GM23248 (cell line): ENCODE data around the gene FBXW8. TPM values are rescaled to one million over a fixed set of nuclear protein-coding genes. Genes with fewer than 3 reads are reported as not detected.

Experiments
- DNase-seq: peaks from one replicate; pipeline ENCODE4 v3.0.0-alpha.2; 2015
- H2AFZ ChIP-seq: fragments of 200-600 bp; sonication (generic); 2 replicates; pipeline ENCODE4 v1.6.1; 2016; ENCODE audit warnings: antibody characterized with exemption
- H3F3A ChIP-seq: fragments of 200-600 bp; sonication (generic); 2 replicates; pipeline ENCODE4 v1.6.1; 2016; ENCODE audit warnings: mild to moderate bottlenecking, antibody characterized with exemption, mixed run types; ENCODE audit not compliant: insufficient read depth
- H3K27ac ChIP-seq: fragments of 200-600 bp; sonication (generic); 2 replicates; pipeline ENCODE4 v1.5.1; 2016; ENCODE audit warnings: mild to moderate bottlenecking
- H3K27me3 ChIP-seq: fragments of 200-600 bp; sonication (generic); replicated peaks from 2 replicates; pipeline ENCODE4 v1.6.1; 2016; ENCODE audit warnings: mild to moderate bottlenecking; ENCODE audit not compliant: insufficient read depth
- H3K36me3 ChIP-seq: fragments of 200-600 bp; sonication (generic); 2 replicates; pipeline ENCODE4 v1.6.1; 2016; ENCODE audit warnings: low read depth, mild to moderate bottlenecking
- H3K4me1 ChIP-seq: fragments of 200-600 bp; sonication (generic); 2 replicates; pipeline ENCODE4 v1.6.1; 2016; ENCODE audit warnings: mild to moderate bottlenecking; ENCODE audit not compliant: insufficient read depth
- H3K4me2 ChIP-seq: fragments of 200-600 bp; sonication (generic); one replicate; pipeline ENCODE4 v1.6.1; 2016; ENCODE audit warnings: mild to moderate bottlenecking; ENCODE audit not compliant: unreplicated experiment
- H3K4me3 ChIP-seq: fragments of 200-600 bp; sonication (generic); 2 replicates; pipeline ENCODE4 v1.5.1; 2016; ENCODE audit warnings: mild to moderate bottlenecking
- H3K79me2 ChIP-seq: fragments of 200-600 bp; sonication (generic); 2 replicates; pipeline ENCODE4 v1.6.1; 2016; ENCODE audit warnings: mild to moderate bottlenecking; ENCODE audit not compliant: insufficient read depth
- H3K9ac ChIP-seq: fragments of 200-600 bp; sonication (generic); 2 replicates; pipeline ENCODE4 v1.6.1; 2016; ENCODE audit warnings: mild to moderate bottlenecking
- H3K9me2 ChIP-seq: fragments of 200-600 bp; sonication (generic); 2 replicates; pipeline ENCODE4 v1.6.1; 2016; ENCODE audit warnings: mixed run types, mild to moderate bottlenecking, moderate library complexity; ENCODE audit not compliant: insufficient read depth
- H3K9me3 ChIP-seq: fragments of 200-600 bp; sonication (generic); one replicate; pipeline ENCODE4 v1.6.1; 2017; ENCODE audit warnings: low read depth
- H4K20me1 ChIP-seq: fragments of 200-600 bp; sonication (generic); 2 replicates; pipeline ENCODE4 v1.6.0; 2016; ENCODE audit not compliant: insufficient read depth
- EZH2 ChIP-seq: fragments of 200-600 bp; sonication (generic); IDR thresholded peaks from 2 replicates; pipeline ENCODE4 v1.6.1; 2018; ENCODE audit warnings: antibody characterized with exemption, mild to moderate bottlenecking; ENCODE audit not compliant: insufficient read depth, poor library complexity, severe bottlenecking
- EZH2phosphoT487 ChIP-seq: fragments of 200-600 bp; sonication (generic); IDR thresholded peaks from 2 replicates; pipeline ENCODE4 v1.6.1; 2018; ENCODE audit warnings: antibody characterized with exemption, moderate library complexity, mild to moderate bottlenecking, low read depth; ENCODE audit not compliant: insufficient read depth
- WGBS, 2 experiments: methylation state at CpG; one replicate each; pipeline ENCODE4 v1.1.6; 2015 to 2017; ENCODE audit warnings: low lambda C conversion rate in 2 of 2, low coverage in 1 of 2; ENCODE audit errors: missing lambda C conversion rate in 2 of 2; 5-methylcytosine and 5-hydroxymethylcytosine counted together
- in situ Hi-C: fragments of 300-500 bp; cut with MboI; formaldehyde crosslinking; loops from 2 replicates; pipeline ENCODE4 v1.15.0; 2020
- polyA plus RNA-seq: library from polyadenylated mRNA; unstranded; fragments of >200 nt; fragmentation: Nextera tagmentation; extraction: Ambion mirVana; gene quantifications from 2 replicates; pipeline ENCODE4 v1.2.1, GENCODE V29; 2016
- total RNA-seq: library from RNA; depleted of rRNA; stranded (reverse); fragments of >200 nt; shearing (Covaris generic); gene quantifications from 2 replicates; pipeline ENCODE4 v1.2.3, GENCODE V29; 2014

FBXW8 gene
- total and polyA plus RNA-seq, 2 experiments from 2014 or later: 12.7 to 23.1 TPM

DNA sequence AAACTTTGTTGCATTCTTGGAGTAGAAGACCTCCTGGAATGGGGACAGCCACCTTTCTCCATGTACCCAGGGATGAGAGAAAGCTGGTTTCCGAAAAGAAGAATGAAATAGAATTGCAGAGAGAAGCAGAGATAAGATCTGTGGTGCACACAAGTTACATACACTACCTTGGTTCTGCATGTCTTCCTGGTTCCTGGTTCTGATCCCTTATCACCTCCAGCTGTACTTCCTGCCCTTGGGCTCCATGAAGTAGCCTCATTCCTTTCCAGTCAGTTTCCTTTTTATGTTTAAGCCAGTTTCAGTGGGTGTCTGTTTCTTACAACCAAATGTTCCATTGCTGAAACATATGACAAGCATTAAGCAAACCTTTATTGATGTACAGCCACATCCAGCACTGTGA is 69.3 kb downstream of the FBXW8 start:
- 100% methylated on average over 1 of the region's 1 CpG for WGBS, 2 experiments
- no peak for DNase-seq
- no peaks in the 10 kb centered on the region for H3K9me2 ChIP-seq
- no peaks in the 10 kb centered on the region for H3K27me3 ChIP-seq
- peaks cover 58% of the 10 kb centered on the region for H3F3A ChIP-seq
- H3K4me1 ChIP-seq: peaks cover 39% of the 10 kb centered on the region
- no peak overlapping the region for H3K4me3 ChIP-seq
- H3K4me2 ChIP-seq: no peak overlapping the region
- no peak overlapping the region for H3K9ac ChIP-seq
- no peak overlapping the region for H3K27ac ChIP-seq
- no peak for TF ChIP-seq EZH2phosphoT487
- TF ChIP-seq EZH2: no peak
- no peaks in the 10 kb centered on the region for H3K79me2 ChIP-seq
- in situ Hi-C loops: no loop called here
- no peak overlapping the region for H2AFZ ChIP-seq
- 0 out of 2 replicates have a peak, but pooled peaks cover 3% of the 10 kb centered on the region for H3K36me3 ChIP-seq
- no peaks in the 10 kb centered on the region for H3K9me3 ChIP-seq
- no peaks in the 10 kb centered on the region for H4K20me1 ChIP-seq

DNA sequence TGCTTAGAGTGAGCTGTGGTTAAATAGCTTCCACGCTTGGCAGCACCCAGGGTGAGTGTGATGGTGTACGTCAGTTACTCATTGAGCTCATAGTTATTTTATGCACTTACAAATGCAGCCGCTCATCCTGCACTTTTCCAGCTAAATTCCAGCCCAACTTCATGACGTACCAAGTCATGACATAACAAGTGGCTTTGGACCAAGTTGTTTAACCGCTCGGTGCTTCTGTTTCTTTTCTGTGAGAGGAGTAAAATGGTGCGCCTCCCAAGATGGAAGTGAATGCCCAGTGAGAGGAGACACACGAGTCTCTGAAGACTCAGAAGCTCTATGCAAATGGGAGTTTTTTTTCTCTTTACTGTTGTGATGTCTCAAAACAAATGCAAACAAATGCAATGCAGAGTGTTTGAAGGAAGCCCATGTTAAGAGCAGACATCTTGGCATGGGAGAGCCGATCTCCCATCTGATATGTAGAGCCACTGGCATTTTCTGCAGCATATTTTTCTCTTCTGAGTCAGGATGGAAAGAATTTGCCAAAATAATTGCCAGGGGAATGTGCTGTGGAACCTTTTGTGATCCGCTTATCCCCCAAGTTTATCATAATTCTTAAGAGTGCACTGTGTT is 72.2 kb downstream of the FBXW8 start:
- peaks cover 29% of the 10 kb centered on the region for H3K4me1 ChIP-seq
- no peaks in the 10 kb centered on the region for H3K9me3 ChIP-seq
- TF ChIP-seq EZH2phosphoT487 (no peak), EZH2 (no peak)
- no peaks in the 10 kb centered on the region for H3K9me2 ChIP-seq
- H3K79me2 ChIP-seq: no peaks in the 10 kb centered on the region
- H3K27me3 ChIP-seq: no peaks in the 10 kb centered on the region
- DNase-seq: peak; percentile 93
- H3K4me3 ChIP-seq: peak overlapping the region; percentile 59
- H3K27ac ChIP-seq: peak overlapping the region; percentile 88
- H2AFZ ChIP-seq: peak overlapping the region; percentile 55
- H4K20me1 ChIP-seq: no peaks in the 10 kb centered on the region
- 12 to 13% methylated on average over 10 of the region's 10 CpGs for WGBS, 2 experiments
- peak overlapping the region; percentile 64 for H3K4me2 ChIP-seq
- H3K9ac ChIP-seq: peak overlapping the region; percentile 56
- in situ Hi-C loops: no loop called here
- peaks cover 6% of the 10 kb centered on the region; the same call in 1 of the 2 replicates for H3K36me3 ChIP-seq
- peaks cover 51% of the 10 kb centered on the region for H3F3A ChIP-seq

DNA sequence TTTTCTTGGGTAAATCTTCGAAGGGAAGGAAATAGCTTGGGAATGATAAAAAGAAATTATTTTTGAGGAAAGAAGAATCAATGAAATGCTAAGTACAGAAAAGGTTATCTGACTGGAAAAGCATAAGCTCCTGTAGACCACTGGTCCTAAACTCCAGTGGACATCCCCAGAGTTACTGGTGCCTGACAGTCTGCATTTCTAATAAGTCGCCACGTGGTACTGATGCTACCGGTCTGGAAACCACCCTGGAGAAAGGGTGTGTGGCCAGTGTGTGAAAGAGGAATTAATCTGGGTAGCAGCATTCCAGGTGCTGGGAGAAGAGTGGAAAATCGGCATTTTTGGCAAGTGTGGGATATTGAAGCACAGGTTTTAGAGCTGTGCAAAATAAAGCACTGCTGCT is 73.3 kb downstream of the FBXW8 start:
- peaks cover 28% of the 10 kb centered on the region for H3K4me1 ChIP-seq
- in situ Hi-C loops: no loop called here
- TF ChIP-seq EZH2 (no peak), EZH2phosphoT487 (no peak)
- H3K27ac ChIP-seq: no peak overlapping the region; the same call in 1 of the 2 replicates
- no peaks in the 10 kb centered on the region for H3K79me2 ChIP-seq
- no peak overlapping the region for H3K4me3 ChIP-seq
- peaks cover 16% of the 10 kb centered on the region; the same call in 1 of the 2 replicates for H3K36me3 ChIP-seq
- no peaks in the 10 kb centered on the region for H3K9me3 ChIP-seq
- H4K20me1 ChIP-seq: no peaks in the 10 kb centered on the region
- no peak for DNase-seq
- 46 to 53% methylated on average over 5 of the region's 5 CpGs for WGBS, 2 experiments
- no peaks in the 10 kb centered on the region for H3K27me3 ChIP-seq
- H3K9ac ChIP-seq: no peak overlapping the region
- peaks cover 50% of the 10 kb centered on the region for H3F3A ChIP-seq
- H3K9me2 ChIP-seq: no peaks in the 10 kb centered on the region
- peak overlapping the region; percentile 64 for H3K4me2 ChIP-seq
- no peak overlapping the region for H2AFZ ChIP-seq

GRCh38 chr12:116990329-116990728 is 79.6 kb downstream of the FBXW8 start:
- Histone ChIP-seq H3K79me2 (peaks cover 23% of the 10 kb centered on the region), H3K4me1 (peaks cover 37% of the 10 kb centered on the region), H3K9me3 (no peaks in the 10 kb centered on the region), H3K27ac (peak overlapping the region; percentile 79), H3K4me2 (peak overlapping the region; percentile 59), H2AFZ (no peak overlapping the region), H3K27me3 (no peaks in the 10 kb centered on the region), H3K9ac (peak overlapping the region; percentile 30; the same call in 1 of the 2 replicates), H3K9me2 (no peaks in the 10 kb centered on the region), H3K4me3 (peak overlapping the region; percentile 27; the same call in 1 of the 2 replicates), H4K20me1 (no peaks in the 10 kb centered on the region), H3F3A (peaks cover 44% of the 10 kb centered on the region), H3K36me3 (peaks cover 15% of the 10 kb centered on the region; the same call in 1 of the 2 replicates)
- in situ Hi-C loops: no loop called here
- peak; percentile 6 for DNase-seq
- TF ChIP-seq EZH2phosphoT487: no peak
- TF ChIP-seq EZH2: no peak
